Measurements from ENCODE around the gene TEX12. TPM values are rescaled to one million over a fixed set of nuclear protein-coding genes. Genes with fewer than 3 reads are reported as not detected.

Gene TEX12
- total and polyA plus RNA-seq, 2 of the 4 experiments (the other 2 are of a cell fraction), result 0.12 TPM; not detected in 1

- Histone ChIP-seq H2BK120ac (ENCODE audit: low read depth, low read length) (no peak overlapping the region), H2AK9ac (replicated peaks; ENCODE audit: low read depth, low read length, poor library complexity) (no peak overlapping the region), H3K14ac (replicated peaks; ENCODE audit: low read depth, low read length) (no peak overlapping the region), H3K4me2 (ENCODE audit: low read depth, low read length) (no peak overlapping the region), H4K5ac (ENCODE audit: low read depth, low read length) (no peak overlapping the region), H2BK20ac (ENCODE audit: low read depth, low read length) (no peak overlapping the region), H2BK5ac (ENCODE audit: low read depth, low read length, poor library complexity, severe bottlenecking) (no peak overlapping the region), H2AFZ (replicated peaks; ENCODE audit: low read length, poor library complexity) (no peak overlapping the region), H3K23ac (ENCODE audit: low read depth, low read length) (no peak overlapping the region), H3K79me1 (ENCODE audit: low read depth in 1 of 2, low read length in 2 of 2) (no peaks in the 10 kb centered on the region), H3K4me1 (ENCODE audit: control insufficient read depth, insufficient read depth, low read length) (peaks cover 7% of the 10 kb centered on the region), H4K8ac (ENCODE audit: low read depth in 2 of 2, low read length in 2 of 2) (no peak overlapping the region), H2BK15ac (ENCODE audit: low read depth, low read length) (no peak overlapping the region), H2AK5ac (ENCODE audit: low read depth, low read length) (peak overlapping the region; percentile 73), H3K36me3 (ENCODE audit: control insufficient read depth, insufficient read depth, low read length) (no peaks in the 10 kb centered on the region), H3K9ac (ENCODE audit: low read depth, low read length) (no peak overlapping the region), H3K27me3 (ENCODE audit: control insufficient read depth, insufficient read depth, low read length) (no peaks in the 10 kb centered on the region), H3K4ac (ENCODE audit: low read depth, low read length) (no peak overlapping the region; the same call in 1 of the 2 replicates), H4K91ac (ENCODE audit: insufficient read depth, low read depth, low read length) (no peak overlapping the region), H3K4me3 (ENCODE audit: insufficient read depth, low read depth, low read length) (no peak overlapping the region), H3K27ac (ENCODE audit: insufficient read depth, low read length) (no peak overlapping the region), H3K9me3 (ENCODE audit: control insufficient read depth, insufficient read depth, low read length) (no peaks in the 10 kb centered on the region), H3K9me1 (ENCODE audit: insufficient read depth, low read length) (peaks cover 6% of the 10 kb centered on the region), H3K18ac (ENCODE audit: low read depth, low read length) (no peak overlapping the region), H4K20me1 (ENCODE audit: insufficient read depth, low read length) (no peaks in the 10 kb centered on the region), H3K56ac (ENCODE audit: extremely low read depth, insufficient read depth, low read length) (no peak overlapping the region)
- dilution Hi-C loops (cut with HindIII; ENCODE audit: low sequenced_read_pairs, unreplicated experiment), result no loop called here
- DNase-seq, result no peak
- TF ChIP-seq MAZ (IDR thresholded peaks at IDR 0.05; ENCODE audit: borderline replicate concordance, low read depth, low read length) (no peak), CEBPB (IDR thresholded peaks at IDR 0.05; ENCODE audit: low read depth, low read length) (no peak), BHLHE40 (IDR thresholded peaks at IDR 0.05; ENCODE audit: low read depth, low read length) (no peak), CTCF (conservative IDR thresholded peaks at IDR 0.05; ENCODE audit: low read depth, low read length) (no peak), FOS (IDR thresholded peaks at IDR 0.05; ENCODE audit: low read depth, low read length) (no peak), USF2 (IDR thresholded peaks at IDR 0.05; ENCODE audit: low read depth, low read length) (no peak), NFE2L2 (IDR thresholded peaks at IDR 0.05; ENCODE audit: low read depth, low read length) (no peak)
- BruUV-seq (replicated peaks), result no TSS peak
- in situ Hi-C loops (cut with MboI; ENCODE audit: low sequenced_read_pairs), result no loop called here
- intact Hi-C loops (cut with micrococcal nuclease), result no loop called here
- ChIA-PET POLR2A (ENCODE audit: unreplicated experiment) (no interaction called here), CTCF (interaction anchor here (0.5 kb wide), 1 partner anchor 19 kb away, joined by 4 read pairs; no protein-coding TSS in a partner anchor)
- ATAC-seq (ENCODE audit: low read depth), result no peak
- WGBS, 2 experiments (ENCODE audit: extremely low coverage in 2 of 2, insufficient read length in 1 of 2), result no CpG with 5 or more reads among the region's 2 CpGs
Measured at GRCh38 chr11:112132737-112133136, 34.4 kb upstream of the TEX12 start.

All from IMR-90 (cell line).